HG03432 (cell line): Measurements from ENCODE around the gene SLC37A1.
A peak's percentile ranks its signal among the peaks of the same experiment; 100 is the strongest.

ENCODE experiments used
- ATAC-seq: cut with Tn5 transposase; IDR thresholded peaks from one replicate; pipeline ENCODE4 v1.9.1; 2021; ENCODE audit warnings: mild to moderate bottlenecking, moderate library complexity; ENCODE audit not compliant: unreplicated experiment

The SLC37A1 gene

GRCh38 chr21:42525676-42526378, 12.2 kb downstream of the SLC37A1 start:
- no peak for ATAC-seq

- no peak for ATAC-seq
These were observed 12.7 kb downstream of the SLC37A1 start for GRCh38 chr21:42526379-42526727.

- ATAC-seq: no peak
These were observed 13.5 kb downstream of the SLC37A1 start for GRCh38 chr21:42527127-42527488.

GRCh38 chr21:42527489-42528158, 14.0 kb downstream of the SLC37A1 start:
- peak; percentile 45 for ATAC-seq

GRCh38 chr21:42530167-42530518, 16.5 kb downstream of the SLC37A1 start:
- no peak for ATAC-seq

GRCh38 chr21:42531771-42532170, 18.1 kb downstream of the SLC37A1 start:
- no peak for ATAC-seq

- ATAC-seq: no peak
These were observed 19.0 kb downstream of the SLC37A1 start for GRCh38 chr21:42532466-42533181.

GRCh38 chr21:42533306-42533962, 19.8 kb downstream of the SLC37A1 start:
- ATAC-seq: no peak

GRCh38 chr21:42533963-42534355, 20.3 kb downstream of the SLC37A1 start:
- ATAC-seq: no peak

- peak; percentile 62 for ATAC-seq
These were observed 21.0 kb downstream of the SLC37A1 start for GRCh38 chr21:42534421-42535378.

GRCh38 chr21:42535602-42536171, 22.0 kb downstream of the SLC37A1 start:
- ATAC-seq: peak; percentile 71

GRCh38 chr21:42536601-42537000, 22.9 kb downstream of the SLC37A1 start:
- ATAC-seq: no peak

GRCh38 chr21:42537106-42537742, 23.6 kb downstream of the SLC37A1 start:
- ATAC-seq: no peak

GRCh38 chr21:42538479-42539275, 25.0 kb downstream of the SLC37A1 start:
- no peak for ATAC-seq

- ATAC-seq: no peak
These were observed 25.7 kb downstream of the SLC37A1 start for GRCh38 chr21:42539342-42539741.

- ATAC-seq: no peak
These were observed 26.3 kb downstream of the SLC37A1 start for GRCh38 chr21:42539931-42540343.

GRCh38 chr21:42540396-42540795, 26.7 kb downstream of the SLC37A1 start:
- ATAC-seq: no peak

- ATAC-seq: no peak
These were observed 27.5 kb downstream of the SLC37A1 start for GRCh38 chr21:42541174-42541573.

GRCh38 chr21:42541618-42542017, 28.0 kb downstream of the SLC37A1 start:
- no peak for ATAC-seq
